PC-9 (cell line): ENCODE results near the gene MAPK1. TPM values are rescaled to one million over a fixed set of nuclear protein-coding genes. Genes with fewer than 3 reads are reported as not detected.

Experiments
- BruUV-seq: library from RNA; stranded (reverse); fragments of 400-500 nt; replicated peaks from 2 replicates; lab custom pipeline; 2021; lab: Mats Ljungman, UMichigan
- CTCF ChIA-PET: fragments of 300-600 bp; sonication (Branson Sonifier 250); formaldehyde crosslinking; loops from one replicate; lab custom pipeline; 2022; ENCODE audit warnings: antibody characterized with exemption; lab: Charles Lee
- POLR2A ChIA-PET: fragments of 300-600 bp; sonication (Branson Sonifier 250); formaldehyde crosslinking; loops from one replicate; lab custom pipeline; 2022; ENCODE audit warnings: antibody characterized with exemption; ENCODE audit not compliant: unreplicated experiment; lab: Charles Lee
- DNase-seq, 2 experiments: peaks; one replicate each; pipeline versions ENCODE4 v3.0.0 to v3.0.0-alpha.2; 2015 to 2022; ENCODE audit warnings: mixed read lengths in 1 of 2
- H2AFZ ChIP-seq: fragments of 200-600 bp; sonication (generic); 2 replicates; pipeline ENCODE4 v1.8.1; 2017; ENCODE audit warnings: antibody characterized with exemption
- H3F3A ChIP-seq: fragments of 200-600 bp; sonication (generic); 2 replicates; pipeline ENCODE4 v1.8.1; 2017; ENCODE audit warnings: antibody characterized with exemption, mild to moderate bottlenecking, low read depth; ENCODE audit not compliant: insufficient read depth
- H3K27ac ChIP-seq: fragments of 200-600 bp; sonication (generic); 2 replicates; pipeline ENCODE4 v1.6.1; 2016; ENCODE audit warnings: mixed run types
- H3K27me3 ChIP-seq: fragments of 200-600 bp; sonication (generic); 2 replicates; pipeline ENCODE4 v1.6.1; 2016; ENCODE audit warnings: low read depth, mixed run types; ENCODE audit not compliant: insufficient read depth
- H3K36me3 ChIP-seq: fragments of 200-600 bp; sonication (generic); 2 replicates; pipeline ENCODE4 v1.6.1; 2016; ENCODE audit warnings: low read depth, mixed run types
- H3K4me1 ChIP-seq: fragments of 200-600 bp; sonication (generic); replicated peaks from 2 replicates; pipeline ENCODE4 v1.6.1; 2016; ENCODE audit warnings: mixed run types; ENCODE audit not compliant: insufficient read depth
- H3K4me2 ChIP-seq: fragments of 200-600 bp; sonication (generic); 2 replicates; pipeline ENCODE4 v1.6.1; 2017; ENCODE audit warnings: mixed run types
- H3K4me3 ChIP-seq: fragments of 200-600 bp; sonication (generic); 2 replicates; pipeline ENCODE4 v1.6.1; 2016; ENCODE audit warnings: mixed run types
- H3K79me2 ChIP-seq: fragments of 200-600 bp; sonication (generic); 2 replicates; pipeline ENCODE4 v1.6.1; 2017; ENCODE audit warnings: low read depth, mixed run types
- H3K9me2 ChIP-seq: fragments of 200-600 bp; sonication (generic); 2 replicates; pipeline ENCODE4 v1.8.1; 2017; ENCODE audit warnings: mild to moderate bottlenecking; ENCODE audit not compliant: insufficient read depth
- H3K9me3 ChIP-seq: fragments of 200-600 bp; sonication (generic); 2 replicates; pipeline ENCODE4 v1.8.1; 2016; ENCODE audit warnings: low read depth; ENCODE audit not compliant: insufficient read depth
- H4K20me1 ChIP-seq: fragments of 200-600 bp; sonication (generic); 2 replicates; pipeline ENCODE4 v1.8.1; 2017; ENCODE audit not compliant: insufficient read depth
- CTCF ChIP-seq: fragments of 200-600 bp; sonication (generic); conservative IDR thresholded peaks from 2 replicates; pipeline ENCODE4 v1.6.1; 2017; ENCODE audit warnings: mixed run types, antibody characterized with exemption, mild to moderate bottlenecking, moderate library complexity
- EZH2 ChIP-seq: fragments of 200-600 bp; sonication (generic); IDR thresholded peaks from 2 replicates; pipeline ENCODE4 v1.8.0; 2017; ENCODE audit warnings: antibody characterized with exemption, low read depth
- intact Hi-C: fragments of 100-400 bp; cut with micrococcal nuclease; formaldehyde crosslinking; loops from one replicate; pipeline ENCODE4 v1.10.0; 2022; ENCODE audit not compliant: unreplicated experiment
- total RNA-seq: library from RNA; stranded (reverse); gene quantifications from 2 replicates; pipeline ENCODE4 v1.2.3, GENCODE V29; 2021

MAPK1 gene
- total RNA-seq, 1 experiment from 2014 or later: 82.8 TPM

GRCh38 chr22:21835378-21835777 is 32.1 kb downstream of the MAPK1 start:
- no peak overlapping the region for H3K27ac ChIP-seq
- intact Hi-C loops: no loop called here
- H3K9me2 ChIP-seq: no peaks in the 10 kb centered on the region
- TF ChIP-seq CTCF (no peak), EZH2 (no peak)
- peaks cover 9% of the 10 kb centered on the region; the same call in 1 of the 2 replicates for H4K20me1 ChIP-seq
- H3F3A ChIP-seq: no peaks in the 10 kb centered on the region; the same call in 1 of the 2 replicates
- CTCF ChIA-PET: no interaction called here
- POLR2A ChIA-PET: interaction anchor here (0.6 kb wide), 1 partner anchor 44 kb away, joined by 4 read pairs; no protein-coding TSS in a partner anchor
- no peak overlapping the region for H3K4me3 ChIP-seq
- no peak overlapping the region for H3K4me2 ChIP-seq
- H3K36me3 ChIP-seq: no peaks in the 10 kb centered on the region
- peaks cover 56% of the 10 kb centered on the region for H3K79me2 ChIP-seq
- no peaks in the 10 kb centered on the region for H3K27me3 ChIP-seq
- BruUV-seq: no TSS peak
- no peak overlapping the region for H2AFZ ChIP-seq
- H3K9me3 ChIP-seq: no peaks in the 10 kb centered on the region
- DNase-seq: no peak
- H3K4me1 ChIP-seq: peaks cover 8% of the 10 kb centered on the region

GRCh38 chr22:21834869-21835268 is 32.6 kb downstream of the MAPK1 start:
- H3K36me3 ChIP-seq: no peaks in the 10 kb centered on the region
- H3K27ac ChIP-seq: no peak overlapping the region
- peaks cover 8% of the 10 kb centered on the region for H3K4me1 ChIP-seq
- POLR2A ChIA-PET: no interaction called here
- CTCF ChIA-PET: no interaction called here
- H3K27me3 ChIP-seq: no peaks in the 10 kb centered on the region
- intact Hi-C loops: no loop called here
- DNase-seq: no peak
- H3K4me2 ChIP-seq: no peak overlapping the region
- peaks cover 53% of the 10 kb centered on the region for H3K79me2 ChIP-seq
- peaks cover 9% of the 10 kb centered on the region; the same call in 1 of the 2 replicates for H4K20me1 ChIP-seq
- BruUV-seq: no TSS peak
- no peaks in the 10 kb centered on the region for H3K9me2 ChIP-seq
- no peaks in the 10 kb centered on the region; the same call in 1 of the 2 replicates for H3F3A ChIP-seq
- H2AFZ ChIP-seq: no peak overlapping the region
- H3K4me3 ChIP-seq: no peak overlapping the region
- TF ChIP-seq EZH2 (no peak), CTCF (no peak)
- H3K9me3 ChIP-seq: no peaks in the 10 kb centered on the region

GRCh38 chr22:21832291-21833290 is 34.9 kb downstream of the MAPK1 start:
- Histone ChIP-seq H3K27ac (no peak overlapping the region), H3K27me3 (no peaks in the 10 kb centered on the region), H3K36me3 (no peaks in the 10 kb centered on the region), H3F3A (no peaks in the 10 kb centered on the region; the same call in 1 of the 2 replicates), H4K20me1 (peaks cover 20% of the 10 kb centered on the region), H3K9me2 (no peaks in the 10 kb centered on the region), H3K4me2 (no peak overlapping the region), H3K79me2 (peaks cover 50% of the 10 kb centered on the region), H3K9me3 (no peaks in the 10 kb centered on the region), H3K4me3 (no peak overlapping the region), H3K4me1 (peaks cover 7% of the 10 kb centered on the region), H2AFZ (no peak overlapping the region)
- CTCF ChIA-PET: no interaction called here
- POLR2A ChIA-PET: no interaction called here
- intact Hi-C loops: no loop called here
- no peak for TF ChIP-seq CTCF
- no peak for TF ChIP-seq EZH2
- BruUV-seq: no TSS peak
- no peak for DNase-seq
